ENCODE data around the gene PPP1R1C. TPM values are rescaled to one million over a fixed set of nuclear protein-coding genes. Genes with fewer than 3 reads are reported as not detected.
A peak's percentile ranks its signal among the peaks of the same experiment; 100 is the strongest.

Gene PPP1R1C
- total and polyA plus RNA-seq, 4 donors, result 5.4 to 21.7 (median 11.3) TPM

GRCh38 chr2:182050333-182051135 lies 64.9 kb downstream of the PPP1R1C start (continued):
- TF ChIP-seq JUND (IDR thresholded peaks at IDR 0.05), result peak in 1 of 2 donors; percentile 50
- TF ChIP-seq HNF4A (conservative IDR thresholded peaks at IDR 0.05), result peak; percentile 33 to 55

GRCh38 chr2:182055993-182056392 lies 70.3 kb downstream of the PPP1R1C start:
- Histone ChIP-seq H3K36me3 (ENCODE audit: control insufficient read depth in 4 of 4, insufficient read depth in 3 of 4, low read depth in 1 of 4, low read length in 3 of 4) (no peaks in the 10 kb centered on the region), H3K9ac (ENCODE audit: low read depth in 1 of 2, low read length in 2 of 2) (no peak overlapping the region), H3K27me3 (ENCODE audit: control insufficient read depth in 4 of 4, insufficient read depth in 4 of 4, low read length in 3 of 4) (no peaks in the 10 kb centered on the region), H3K4me1 (ENCODE audit: control insufficient read depth in 4 of 4, insufficient read depth in 4 of 4, low read length in 3 of 4) (peaks cover 0 to 6% (median 3%) of the 10 kb centered on the region in 4 donors), H3K4me3 (ENCODE audit: low read depth in 1 of 3, low read length in 3 of 3) (no peak overlapping the region), H3K27ac (ENCODE audit: low read depth in 1 of 2, low read length in 2 of 2) (no peak overlapping the region), H3K9me3 (ENCODE audit: control insufficient read depth in 4 of 4, low read length in 3 of 4) (no peaks in the 10 kb centered on the region)
- 91% methylated on average over 4 of the region's 4 CpGs for WGBS
- DNase-seq (ENCODE audit: low spot score), result no peak
- no peak for TF ChIP-seq EGR1 (IDR thresholded peaks at IDR 0.05; ENCODE audit: low read depth in 2 of 2)

GRCh38 chr2:182057002-182057401 lies 71.3 kb downstream of the PPP1R1C start:
- Histone ChIP-seq H3K4me1 (ENCODE audit: control insufficient read depth in 4 of 4, insufficient read depth in 4 of 4, low read length in 3 of 4) (peaks cover 0 to 5% (median 3%) of the 10 kb centered on the region in 4 donors), H3K9ac (ENCODE audit: low read depth in 1 of 2, low read length in 2 of 2) (no peak overlapping the region), H3K27ac (ENCODE audit: low read depth in 1 of 2, low read length in 2 of 2) (no peak overlapping the region), H3K27me3 (ENCODE audit: control insufficient read depth in 4 of 4, insufficient read depth in 4 of 4, low read length in 3 of 4) (no peaks in the 10 kb centered on the region), H3K9me3 (ENCODE audit: control insufficient read depth in 4 of 4, low read length in 3 of 4) (no peaks in the 10 kb centered on the region), H3K4me3 (ENCODE audit: low read depth in 1 of 3, low read length in 3 of 3) (no peak overlapping the region), H3K36me3 (ENCODE audit: control insufficient read depth in 4 of 4, insufficient read depth in 3 of 4, low read depth in 1 of 4, low read length in 3 of 4) (no peaks in the 10 kb centered on the region)
- TF ChIP-seq CTCF (IDR thresholded peaks at IDR 0.05; ENCODE audit: low read depth, low read length, missing input control) (no peak), HNF4G (IDR thresholded peaks at IDR 0.05) (no peak), SP1 (IDR thresholded peaks at IDR 0.05) (no peak), FOXA2 (IDR thresholded peaks at IDR 0.05) (no peak), RAD21 (IDR thresholded peaks at IDR 0.05) (no peak), ZBTB33 (IDR thresholded peaks at IDR 0.05) (no peak), EGR1 (IDR thresholded peaks at IDR 0.05; ENCODE audit: low read depth in 2 of 2) (no peak), YY1 (IDR thresholded peaks at IDR 0.05) (no peak), GABPA (IDR thresholded peaks at IDR 0.05 in 1 of 2, conservative IDR thresholded peaks at IDR 0.05 in 1 of 2) (no peak), JUND (IDR thresholded peaks at IDR 0.05) (no peak), TAF1 (conservative IDR thresholded peaks at IDR 0.05) (no peak), REST (IDR thresholded peaks at IDR 0.05) (no peak), RXRA (IDR thresholded peaks at IDR 0.05) (no peak), ATF3 (IDR thresholded peaks at IDR 0.05) (no peak), NR2F2 (IDR thresholded peaks at IDR 0.05) (no peak), HNF4A (conservative IDR thresholded peaks at IDR 0.05) (no peak)
- DNase-seq (ENCODE audit: low spot score), result no peak

Data from liver (tissue), 9 donors.